Stimulated activated CD8-positive, alpha-beta memory T cell treated with anti-CD3 and anti-CD28 coated beads, Interleukin-2, amount 100 ng/mL, for 1 hour (primary cell): Measurements from ENCODE around the gene PTPN1.
"Not testable (repeated sequence)": the region's sequence is repeated elsewhere in the genome, so short reads cannot be mapped to it uniquely, and the experiment has no call there.

Experiments
- DNase-seq, 2 donors: peaks; one replicate each; pipeline ENCODE4 v3.0.0-alpha.2; 2020; ENCODE audit warnings: low read depth in 2 of 2

The PTPN1 gene

DNA sequence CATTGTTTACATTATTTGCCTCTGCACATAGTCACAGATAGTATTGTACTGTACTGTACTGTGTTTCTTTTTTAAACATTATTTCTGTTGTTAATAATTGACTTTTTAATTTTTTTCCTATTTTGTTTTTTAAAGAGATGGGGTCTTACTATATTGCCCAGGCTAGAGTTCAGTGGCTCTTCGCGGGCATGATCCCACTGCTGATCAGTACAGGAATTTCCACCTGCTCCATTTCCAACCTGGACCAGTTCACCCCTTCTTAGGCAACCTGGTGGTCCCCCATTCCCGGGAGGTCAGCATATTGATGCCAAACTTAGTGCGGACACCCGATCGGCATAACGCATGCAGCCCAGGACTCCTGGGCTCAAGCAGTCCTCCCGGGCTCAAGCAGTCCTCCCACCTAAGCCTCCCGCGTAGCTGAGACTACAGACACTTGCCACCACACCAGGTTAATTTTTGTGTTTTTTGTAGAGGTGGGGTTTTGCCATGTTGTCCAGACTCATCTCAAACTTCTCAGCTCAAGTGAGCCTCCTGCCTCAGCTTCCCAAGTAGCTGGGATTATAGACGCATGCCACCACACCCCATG is 47.5 kb downstream of the PTPN1 start:
- no peak for DNase-seq

DNA sequence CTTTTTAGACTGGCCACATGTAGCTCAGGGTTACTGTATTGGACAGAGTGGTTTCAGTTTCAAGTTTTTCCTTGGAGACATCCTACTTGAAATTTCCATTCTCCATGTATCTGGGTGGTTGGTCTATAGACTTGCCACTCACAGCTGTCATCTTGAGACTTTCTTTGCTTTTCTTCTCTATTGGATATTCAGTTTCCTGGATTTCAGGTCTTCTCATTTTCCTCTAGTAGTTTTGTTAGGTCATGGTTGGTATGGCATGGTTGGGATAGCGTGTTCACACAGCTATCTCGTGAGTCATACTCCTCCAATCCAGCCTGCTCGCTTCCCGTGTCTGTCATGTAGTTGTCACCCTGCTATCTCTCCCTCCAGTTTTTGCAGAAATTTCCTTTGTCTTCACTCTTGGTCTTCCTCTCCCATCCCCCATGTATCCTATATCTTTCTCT is 48.3 kb downstream of the PTPN1 start:
- DNase-seq: no peak

DNA sequence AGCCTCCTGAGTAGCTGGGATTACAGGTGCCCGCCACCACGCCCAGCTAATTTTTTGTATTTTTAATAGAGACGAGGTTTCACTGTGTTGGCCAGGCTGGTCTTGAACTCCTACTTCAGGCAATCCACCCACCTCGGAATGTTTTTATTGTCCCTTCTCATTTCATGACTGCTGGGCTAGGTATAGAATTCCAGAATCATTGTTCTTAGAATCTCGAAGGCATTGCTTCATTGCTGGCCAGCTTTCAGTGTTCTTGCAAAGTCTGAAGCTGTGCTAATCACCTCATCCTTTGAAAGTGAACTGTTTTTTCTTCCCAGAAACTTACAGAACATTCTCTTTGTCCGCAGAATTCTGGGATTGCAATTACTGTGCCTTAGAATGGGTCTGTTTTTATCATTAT is 49.0 kb downstream of the PTPN1 start:
- no peak for DNase-seq

DNA sequence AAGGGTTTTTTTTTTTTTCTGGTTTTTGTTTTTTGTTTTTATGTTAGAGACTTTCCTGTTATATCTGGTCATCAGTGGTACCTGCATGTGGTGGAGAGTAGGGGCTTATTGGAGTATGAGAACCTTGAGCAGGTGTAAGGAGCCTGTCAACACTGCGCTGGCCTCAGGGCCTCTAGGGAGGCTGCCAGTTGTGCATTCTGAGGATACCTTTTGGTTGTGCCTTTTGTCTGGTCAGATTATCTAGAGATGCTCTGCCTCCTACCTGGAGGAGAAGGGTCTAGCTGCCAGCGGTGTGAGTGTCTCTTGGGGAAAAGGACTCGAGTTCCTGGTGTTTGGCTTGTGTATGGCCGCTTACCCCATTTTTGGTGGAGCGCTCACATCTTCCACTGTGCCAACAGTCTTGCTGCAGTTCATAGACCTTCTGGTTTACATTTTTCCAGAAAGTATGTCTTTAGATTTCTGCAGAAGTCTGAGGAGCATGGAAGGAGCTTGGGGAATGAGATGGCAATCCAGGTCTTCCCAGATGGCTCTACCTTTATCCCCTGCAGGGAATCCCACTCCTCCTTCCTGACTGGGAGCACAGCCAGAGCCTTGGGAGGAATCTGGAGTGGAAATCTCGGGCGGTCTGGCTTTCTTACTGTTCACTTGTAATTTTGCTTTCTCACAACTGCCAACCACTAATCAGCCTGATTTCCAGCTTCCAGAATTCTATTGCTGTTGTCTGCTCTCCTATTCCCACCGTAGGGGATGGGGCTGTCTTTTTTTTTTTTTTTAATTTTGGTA is 49.9 kb downstream of the PTPN1 start:
- no peak for DNase-seq

DNA sequence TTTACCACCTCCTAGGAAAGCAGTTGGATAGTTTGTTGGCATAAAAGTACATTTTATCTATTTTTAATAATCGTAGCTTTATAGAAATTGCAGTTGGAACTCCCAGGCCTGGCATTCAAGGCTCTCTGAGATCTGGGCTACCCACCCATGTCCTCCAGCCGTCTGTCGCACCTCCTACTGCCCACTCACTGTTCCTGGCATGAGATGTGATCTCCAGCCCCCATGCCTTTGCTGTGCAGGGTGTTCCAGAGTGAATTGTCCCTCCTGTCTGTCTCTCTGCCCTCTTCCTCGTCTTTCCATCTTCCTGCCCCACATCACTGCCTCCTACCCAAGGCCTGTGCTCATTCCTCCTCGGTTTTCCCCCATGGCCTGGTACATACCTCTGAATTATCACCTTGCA is 50.7 kb downstream of the PTPN1 start:
- no peak for DNase-seq

DNA sequence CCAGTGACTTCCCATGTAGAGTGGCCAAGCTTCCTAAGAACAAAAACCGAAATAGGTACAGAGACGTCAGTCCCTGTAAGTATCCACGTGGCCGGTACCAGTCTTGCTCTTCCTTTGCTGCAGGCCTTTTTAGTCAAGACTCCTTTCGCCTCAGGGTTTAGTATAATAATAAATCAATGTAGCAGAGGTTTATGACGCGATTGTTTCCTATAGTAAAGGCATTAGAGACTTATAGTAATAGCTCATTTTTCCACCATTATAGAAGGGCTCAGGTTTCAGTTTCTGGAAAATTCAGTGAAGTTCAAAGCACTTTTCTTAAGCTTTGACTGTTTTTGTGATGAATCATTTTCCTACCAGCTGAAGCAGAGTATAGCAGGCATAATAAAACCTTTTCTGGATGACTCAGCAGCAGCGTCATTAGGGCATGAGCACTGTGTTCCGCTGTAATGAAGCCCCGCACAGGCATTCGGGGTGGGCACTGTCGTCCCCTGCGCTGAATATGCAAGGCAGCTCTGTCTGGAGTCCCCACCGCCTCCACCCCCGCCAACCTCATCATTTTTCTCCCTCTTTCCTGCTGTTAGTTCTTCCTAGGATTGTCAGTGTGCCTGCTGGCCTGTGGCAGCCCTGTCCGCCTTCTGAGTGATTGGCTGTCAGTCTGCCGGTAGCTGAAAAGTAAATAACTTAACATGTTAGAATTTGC is 51.3 kb downstream of the PTPN1 start:
- DNase-seq: no peak

DNA sequence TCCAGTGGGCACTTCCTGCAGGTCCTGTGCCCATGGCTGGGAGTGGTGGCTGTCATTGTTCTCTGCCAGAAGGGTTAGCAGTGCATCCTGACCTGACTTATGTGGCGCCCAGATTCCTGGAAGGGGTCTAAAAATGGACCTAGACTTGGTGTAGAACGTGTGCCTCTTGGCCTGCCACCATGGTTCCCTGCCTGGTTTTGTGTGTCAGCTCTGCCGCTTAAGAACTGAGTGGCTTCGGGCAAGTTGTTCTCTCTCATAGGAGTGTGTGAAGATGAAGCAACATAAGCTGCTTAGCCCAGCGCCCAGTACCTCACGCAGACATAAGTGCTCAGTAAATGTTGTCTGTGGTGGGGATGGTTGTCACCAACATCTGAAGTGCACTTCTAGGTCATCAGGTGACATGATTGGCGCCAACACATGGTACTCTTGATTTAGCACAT is 52.1 kb downstream of the PTPN1 start:
- no peak for DNase-seq

DNA sequence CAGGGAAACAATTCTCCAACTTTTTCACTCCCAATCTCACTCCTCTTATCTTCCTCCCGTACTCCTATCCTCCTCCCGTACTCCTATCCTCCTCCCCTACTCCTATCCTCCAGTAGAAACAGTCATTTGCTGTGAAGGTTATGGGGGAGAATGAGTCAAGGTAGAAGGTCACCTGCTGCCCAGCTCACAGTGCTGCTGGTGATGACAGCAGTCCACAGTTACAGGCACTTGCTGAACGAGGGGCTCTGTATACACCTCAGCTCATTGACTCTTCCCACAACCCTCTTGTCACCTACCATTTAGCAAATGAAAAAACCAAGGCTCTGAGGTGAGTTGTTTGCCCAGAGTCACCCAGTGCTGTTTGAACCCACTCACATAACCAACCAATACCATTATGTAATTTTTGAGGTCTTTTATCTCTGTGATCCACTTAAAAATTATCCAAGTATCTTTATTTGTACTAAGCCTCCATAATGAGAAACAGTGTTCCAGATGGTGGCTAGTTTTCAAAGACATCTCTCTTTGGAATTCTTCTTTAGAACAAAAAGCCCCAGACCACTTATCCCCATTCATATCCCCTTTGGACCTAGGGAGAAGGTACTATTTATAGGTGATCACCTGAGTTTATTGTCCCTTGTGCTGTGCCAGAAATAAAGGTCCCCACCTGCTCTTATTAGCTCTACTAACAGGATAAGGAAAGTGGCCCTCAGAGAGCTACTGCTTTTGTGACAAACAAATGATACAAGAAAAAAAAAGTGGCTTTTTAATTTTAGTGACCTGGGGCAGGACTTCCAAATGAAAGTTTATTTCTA is 53.2 kb downstream of the PTPN1 start:
- no peak for DNase-seq

DNA sequence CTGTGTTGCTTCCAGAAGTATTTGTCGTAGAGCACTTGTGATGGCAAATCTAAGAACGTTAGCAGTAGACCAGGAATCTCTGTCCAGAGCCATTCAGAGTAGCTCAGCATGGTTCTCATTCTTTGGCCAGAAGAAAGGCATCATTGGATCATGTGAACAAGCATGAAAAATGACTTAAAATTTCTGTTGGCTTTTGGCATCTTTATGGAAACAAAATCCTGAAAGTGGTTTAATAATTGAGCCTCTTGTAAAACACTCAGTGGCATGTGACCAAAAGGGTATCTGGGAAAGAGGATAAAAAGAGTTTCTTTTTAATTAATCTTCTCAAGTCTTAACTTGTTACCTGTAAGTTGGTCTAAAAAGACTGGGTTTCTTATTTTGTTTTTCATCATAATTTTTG is 55.2 kb downstream of the PTPN1 start:
- DNase-seq: no peak

DNA sequence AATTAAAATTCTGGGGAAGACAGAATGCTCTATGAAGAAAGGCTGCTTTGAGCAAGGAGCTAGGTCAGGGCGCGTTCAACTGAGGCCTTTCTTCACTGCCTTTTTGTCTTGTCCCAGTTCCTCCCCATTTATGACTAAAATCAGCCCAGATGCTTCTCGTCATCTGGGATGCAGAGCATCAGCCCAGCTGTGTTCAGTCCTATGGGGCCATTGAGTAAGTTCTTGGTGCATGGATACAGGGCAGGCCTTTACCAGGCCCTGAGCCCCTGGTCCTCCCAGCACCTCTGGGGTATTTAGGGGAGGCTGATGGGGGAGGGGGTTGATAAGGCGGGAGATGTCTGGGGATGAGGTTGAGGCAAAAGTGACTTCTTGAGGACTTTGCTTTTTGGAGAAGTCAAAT is 55.7 kb downstream of the PTPN1 start:
- no peak for DNase-seq

DNA sequence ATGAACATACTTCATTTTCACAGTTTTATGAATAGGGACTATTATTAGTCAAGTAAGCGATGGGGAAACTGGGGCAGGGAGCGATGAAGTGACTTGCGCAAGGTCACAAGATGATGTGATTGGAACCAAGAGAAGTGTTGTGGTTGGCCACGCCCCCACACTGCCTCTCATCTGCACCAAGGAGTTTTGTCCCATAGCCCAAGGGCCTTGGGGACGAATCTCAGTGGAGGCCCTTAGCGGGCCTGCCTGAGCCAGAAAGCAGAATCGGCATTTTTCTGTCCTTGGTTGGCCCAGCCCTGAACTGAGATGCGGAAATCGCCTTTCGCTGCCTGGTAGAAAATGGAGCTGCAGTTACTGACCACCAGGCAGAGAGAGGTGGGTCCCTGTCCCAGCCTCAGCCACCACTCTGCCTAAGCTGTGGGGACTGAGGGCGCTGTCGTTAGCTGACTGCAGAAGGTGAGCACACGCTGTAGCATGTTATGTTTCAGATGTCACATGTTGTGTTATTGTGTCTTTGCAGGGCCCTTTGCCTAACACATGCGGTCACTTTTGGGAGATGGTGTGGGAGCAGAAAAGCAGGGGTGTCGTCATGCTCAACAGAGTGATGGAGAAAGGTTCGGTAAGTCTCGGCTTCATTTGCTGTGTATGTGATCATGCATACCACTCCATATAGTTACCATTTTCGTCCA is 57.8 kb downstream of the PTPN1 start:
- DNase-seq: no peak

DNA sequence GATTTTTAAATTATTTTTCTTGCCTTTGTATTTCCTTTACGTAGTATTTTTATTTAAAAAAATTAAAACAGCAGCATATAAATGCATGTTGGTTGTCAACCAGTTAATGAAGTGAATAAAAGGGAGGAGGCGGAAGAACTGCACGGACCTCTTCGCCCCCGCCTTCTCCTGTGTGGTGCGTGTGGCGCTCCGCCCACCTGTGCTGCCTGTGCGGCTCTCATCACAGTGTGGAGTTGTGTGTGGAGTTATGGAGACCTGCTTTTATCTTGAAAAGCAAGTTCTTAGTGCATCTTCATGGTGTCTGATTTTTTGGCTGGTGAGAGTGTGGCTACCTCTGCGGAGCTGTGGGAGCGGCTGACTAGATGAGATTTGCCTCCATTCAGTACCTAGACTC is 58.4 kb downstream of the PTPN1 start:
- no peak for DNase-seq

DNA sequence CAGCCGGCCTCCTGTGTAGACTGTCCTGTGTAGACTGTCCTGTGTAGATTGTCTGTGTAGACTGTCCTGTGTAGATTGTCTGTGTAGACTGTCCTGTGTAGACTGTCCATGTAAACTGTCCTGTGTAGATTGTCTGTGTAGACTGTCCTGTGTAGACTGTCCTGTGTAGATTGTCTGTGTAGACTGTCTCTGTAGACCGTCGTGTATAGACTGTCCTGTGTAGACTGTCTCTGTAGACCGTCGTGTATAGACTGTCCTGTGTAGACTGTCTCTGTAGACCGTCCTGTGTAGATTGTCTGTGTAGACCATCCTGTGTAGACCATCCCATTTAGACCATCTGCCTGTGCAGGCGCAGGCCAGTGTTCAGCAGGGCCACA is 59.3 kb downstream of the PTPN1 start:
- DNase-seq: not testable (repeated sequence)

DNA sequence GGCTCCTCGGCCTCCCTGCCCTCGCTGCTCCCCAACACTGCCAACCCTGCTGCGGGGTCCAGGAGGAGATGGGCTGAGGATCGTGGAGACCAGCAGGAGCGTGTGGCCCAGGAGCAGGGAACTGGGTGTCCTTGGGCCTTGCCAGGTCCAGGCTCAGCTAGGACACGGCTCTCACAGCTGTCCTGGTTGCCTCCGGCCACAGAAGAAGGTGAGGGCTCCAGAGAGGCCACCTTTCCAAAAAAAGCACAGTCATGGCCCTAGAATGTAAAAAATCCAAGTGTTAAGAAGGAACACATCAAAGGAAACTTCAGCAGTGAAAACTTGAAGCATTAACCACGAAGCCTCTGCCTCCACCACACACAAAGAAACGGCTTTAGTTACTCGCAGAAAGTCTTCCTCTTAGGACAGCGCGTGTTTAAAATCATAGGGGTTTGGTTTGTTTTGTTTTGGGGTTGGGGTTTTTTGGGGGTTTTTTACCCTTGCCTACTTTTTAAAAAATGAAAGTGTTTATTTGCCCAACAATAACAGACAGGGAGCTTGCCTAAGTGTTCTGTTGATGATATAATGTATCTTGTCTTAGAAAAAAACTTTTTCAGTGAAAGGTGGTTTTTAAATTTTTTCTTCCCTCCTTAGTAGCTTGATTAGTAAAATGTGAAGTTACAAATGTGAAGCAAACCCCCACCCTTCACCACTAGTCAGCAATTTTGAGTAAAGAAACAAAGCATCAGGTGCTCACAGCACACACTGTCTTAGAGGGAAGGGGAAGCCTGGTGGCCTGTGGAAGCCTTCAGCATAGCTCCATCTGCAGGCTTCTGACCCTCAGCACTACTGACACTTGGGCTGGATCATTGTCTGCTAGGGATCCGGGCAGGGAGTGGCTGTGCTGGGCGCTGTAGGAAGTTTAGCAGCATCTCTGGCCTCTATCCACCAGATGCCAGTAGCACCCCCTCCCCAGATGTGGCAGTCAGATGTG is 60.0 kb downstream of the PTPN1 start:
- DNase-seq: no peak

DNA sequence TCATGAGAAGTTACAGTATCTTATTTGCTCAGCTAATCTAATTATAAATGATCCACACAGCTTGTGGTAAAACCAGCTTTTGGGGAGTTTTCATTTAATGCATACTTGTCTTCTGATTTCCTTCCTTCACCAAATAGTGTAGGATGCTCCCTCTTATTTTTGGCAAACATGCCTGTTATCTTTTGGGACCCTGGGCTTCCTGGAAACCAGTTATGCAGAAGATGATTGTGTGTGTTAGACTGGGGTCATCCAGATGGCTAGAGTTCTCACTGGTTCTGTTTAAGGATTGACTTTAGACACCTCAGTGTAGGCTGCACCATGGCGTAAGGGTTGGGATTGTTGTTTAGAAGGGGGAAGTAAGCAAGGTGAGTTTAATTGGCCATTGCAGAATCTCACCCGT is 61.3 kb downstream of the PTPN1 start:
- DNase-seq: no peak

DNA sequence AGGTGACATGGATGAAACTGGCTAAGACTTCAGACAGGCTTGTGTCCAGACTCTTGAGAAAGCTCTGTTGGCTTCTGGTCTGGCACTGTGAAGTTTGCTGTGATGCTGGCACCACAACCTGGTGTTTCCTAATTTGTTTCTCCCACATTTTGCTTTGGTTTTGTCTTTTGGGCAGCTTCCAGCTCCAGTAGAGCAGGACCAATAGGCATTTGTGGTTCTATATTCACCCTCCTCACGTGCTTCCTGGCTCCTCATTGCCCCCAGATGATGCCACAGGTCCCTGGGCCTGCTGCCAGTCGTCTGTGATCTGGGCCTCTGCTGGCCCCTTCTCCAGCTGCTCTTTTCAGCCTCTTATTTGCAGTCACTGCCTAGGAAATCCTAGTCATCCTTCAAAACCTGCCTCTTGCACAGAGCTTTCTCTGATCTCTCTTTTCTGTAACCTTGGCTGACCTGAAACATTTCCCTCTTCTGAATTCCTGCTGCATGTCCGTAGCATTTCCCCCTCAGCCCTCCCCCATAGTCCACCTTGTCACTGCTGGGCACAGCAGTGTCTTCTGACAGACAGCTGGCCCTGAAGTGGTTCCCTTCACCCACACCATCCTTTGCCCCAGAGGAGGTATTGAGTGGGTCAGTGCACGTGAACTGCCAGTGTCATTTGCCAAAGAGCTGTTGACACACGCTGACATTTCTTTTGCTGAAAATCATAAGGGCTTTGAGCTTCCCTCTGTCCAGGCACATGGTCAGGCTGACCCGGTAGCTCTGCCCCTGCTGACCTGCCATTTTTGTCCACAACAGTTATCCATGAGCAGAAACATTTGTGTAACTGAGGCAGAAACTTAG is 63.0 kb downstream of the PTPN1 start:
- no peak for DNase-seq

DNA sequence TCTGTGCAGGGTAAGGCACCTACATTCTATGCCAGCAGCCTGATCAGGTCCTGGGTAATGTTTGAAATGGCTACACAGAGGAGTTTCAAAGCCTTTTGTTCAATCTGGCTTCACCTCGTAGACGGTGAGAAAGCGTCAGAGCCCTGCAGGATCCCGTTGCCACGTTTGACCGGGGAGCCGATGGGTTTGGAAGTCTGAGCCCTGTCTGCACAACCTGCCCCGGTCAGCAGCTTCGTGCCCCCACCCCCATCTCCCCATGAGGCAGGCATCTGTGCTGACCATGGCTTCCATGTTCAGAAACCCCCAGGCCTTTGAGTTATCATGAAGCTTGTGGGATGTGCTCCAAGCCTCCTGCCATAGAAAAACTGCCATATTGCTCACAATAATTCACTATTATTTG is 63.9 kb downstream of the PTPN1 start:
- DNase-seq: no peak

DNA sequence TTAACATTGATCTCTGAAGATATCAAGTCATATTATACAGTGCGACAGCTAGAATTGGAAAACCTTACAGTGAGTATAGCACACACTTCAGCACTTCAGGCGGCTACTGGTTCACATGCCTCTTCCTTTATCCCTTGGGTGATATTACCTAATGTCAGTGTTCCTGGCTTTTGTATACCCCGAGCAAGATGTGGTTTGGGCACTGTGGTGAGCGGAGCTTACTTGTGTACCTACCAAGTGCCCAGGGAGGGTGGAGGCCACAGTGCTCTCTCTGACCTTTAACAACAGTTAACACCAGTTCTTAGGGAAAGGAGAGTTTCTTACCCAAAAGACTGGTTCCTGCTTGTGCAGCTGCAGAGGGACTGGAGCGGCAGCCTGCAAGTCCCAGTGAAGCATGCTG is 64.4 kb downstream of the PTPN1 start:
- no peak for DNase-seq
